Spleen (tissue), 7 donors: ENCODE measurements around the gene MAPK13.
A peak's percentile ranks its signal among the peaks of the same experiment; 100 is the strongest.

ENCODE experiments used
- CTCF ChIP-seq, 11 experiments: fragments of 200-600 bp in 7 of 11; fragments of 450-650 bp in 4 of 11; sonication (generic) in 4 of 11; IDR thresholded peaks in 8 of 11; conservative IDR thresholded peaks in 3 of 11; 1 replicate in 7 of 11; 2 replicates in 4 of 11; pipeline versions ENCODE4 v1.4.0 to v1.8.0; 2016 to 2021; ENCODE audit warnings: antibody characterized with exemption in 11 of 11, inconsistent platforms in 4 of 11, mild to moderate bottlenecking in 1 of 11
- POLR2AphosphoS5 ChIP-seq, 3 donors: sonication (generic); formaldehyde crosslinking; IDR thresholded peaks; one replicate each; pipeline ENCODE4 v1.5.1; 2017; ENCODE audit warnings: antibody characterized with exemption in 3 of 3
- donor health status: DM: no; HTN: no; CAD: no; lungs with moderate emphysema.
- donor health status: DM: no; HTN: no; CAD: no.
- donor health status: DM: no; HTN: no; CAD: no.

DNA sequence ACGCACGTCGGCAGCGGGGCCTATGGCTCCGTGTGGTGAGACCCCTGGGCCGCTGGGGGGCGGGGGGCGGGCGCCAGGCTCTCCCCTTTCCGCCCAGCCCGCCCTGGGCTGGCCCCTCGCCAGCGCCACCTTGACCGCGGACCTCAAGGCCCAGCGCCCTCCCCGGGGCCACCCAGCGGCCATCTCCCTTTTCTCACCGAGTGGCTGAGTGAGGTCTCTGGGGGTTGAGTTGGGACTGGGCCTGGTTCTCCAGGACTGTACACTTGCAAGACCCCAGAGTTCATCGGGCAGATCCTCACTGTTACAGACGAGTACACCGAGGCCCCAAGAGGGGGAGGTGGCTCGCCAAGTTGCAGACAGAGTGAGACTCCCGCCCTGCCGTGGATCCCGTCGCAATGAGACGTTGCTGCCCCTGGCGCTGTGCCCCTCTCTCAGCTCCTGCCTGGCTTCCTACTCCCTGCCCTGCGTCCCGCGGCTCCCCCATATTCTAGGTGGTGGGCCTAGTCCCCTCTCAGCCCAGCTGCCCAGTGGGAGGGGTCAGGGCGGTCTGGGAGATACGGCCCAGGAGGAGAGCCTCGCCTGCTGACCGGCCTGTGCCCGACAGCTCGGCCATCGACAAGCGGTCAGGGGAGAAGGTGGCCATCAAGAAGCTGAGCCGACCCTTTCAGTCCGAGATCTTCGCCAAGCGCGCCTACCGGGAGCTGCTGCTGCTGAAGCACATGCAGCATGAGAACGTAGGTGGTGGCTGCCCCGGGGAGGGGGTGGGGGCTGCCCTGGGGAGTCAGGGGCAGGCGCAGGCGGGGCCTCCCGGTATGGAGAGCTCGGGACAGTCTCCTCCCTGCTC is 576 bp downstream of the MAPK13 start:
- TF ChIP-seq CTCF (IDR thresholded peaks at IDR 0.05 in 8 of 11, conservative IDR thresholded peaks at IDR 0.05 in 3 of 11), result peak in 6 of 11 experiments; percentile 3 to 34 (median 14)
- peak; percentile 9 to 62 (median 36) for TF ChIP-seq POLR2AphosphoS5 (IDR thresholded peaks at IDR 0.05)
